H1 (cell line): ENCODE measurements around the gene MAP3K3. TPM values are rescaled to one million over a fixed set of nuclear protein-coding genes. Genes with fewer than 3 reads are reported as not detected.

ENCODE experiments used
- CTCF ChIA-PET: fragments of 300-600 bp; sonication (Branson Sonifier 250); formaldehyde crosslinking; loops from one replicate; lab custom pipeline; 2021; ENCODE audit not compliant: partially characterized antibody; lab: Charles Lee
- POLR2A ChIA-PET: fragments of 300-600 bp; sonication (Branson Sonifier 250); formaldehyde crosslinking; loops from one replicate; lab custom pipeline; 2021; ENCODE audit warnings: inconsistent platforms; ENCODE audit not compliant: partially characterized antibody; lab: Charles Lee
- DNase-seq, 2 experiments: peaks; one replicate each; pipeline versions ENCODE4 v3.0.0 to v3.0.0-alpha.2; 2010 to 2022; ENCODE audit warnings: low spot score in 2 of 2, low read depth in 1 of 2, mixed read lengths in 1 of 2
- FAIRE-seq: peaks from 2 replicates; lab custom pipeline; 2011; peaks lifted over from hg19 to GRCh38; lab: Jason Lieb, UNC
- H2AFZ ChIP-seq: 2 replicates; pipeline ENCODE4 v1.8.1; 2012; ENCODE audit warnings: low read length, inconsistent platforms
- H2AK5ac ChIP-seq: 2 replicates; pipeline ENCODE4 v1.6.1; 2013; ENCODE audit warnings: low read depth, low read length
- H2BK120ac ChIP-seq: replicated peaks from 2 replicates; pipeline ENCODE3; 2013; ENCODE audit warnings: low read depth, low read length, inconsistent platforms
- H2BK12ac ChIP-seq: 2 replicates; pipeline ENCODE4 v1.6.1; 2013; ENCODE audit warnings: low read depth, low read length
- H2BK15ac ChIP-seq: 2 replicates; pipeline ENCODE4 v1.6.1; 2013; ENCODE audit warnings: low read length
- H2BK20ac ChIP-seq: 2 replicates; pipeline ENCODE4 v1.6.1; 2013; ENCODE audit warnings: low read length
- H2BK5ac ChIP-seq: 2 replicates; pipeline ENCODE4 v1.6.1; 2013; ENCODE audit warnings: low read depth, low read length
- H3K14ac ChIP-seq: 2 replicates; pipeline ENCODE4 v1.6.1; 2013; ENCODE audit warnings: inconsistent platforms; ENCODE audit not compliant: insufficient read length
- H3K18ac ChIP-seq: 2 replicates; pipeline ENCODE4 v1.6.1; 2013; ENCODE audit warnings: low read length; ENCODE audit errors: extremely low read depth
- H3K23ac ChIP-seq: 2 replicates; pipeline ENCODE4 v1.6.1; 2013; ENCODE audit warnings: inconsistent platforms; ENCODE audit not compliant: insufficient read length
- H3K23me2 ChIP-seq: 2 replicates; pipeline ENCODE4 v1.6.1; 2013; ENCODE audit warnings: low read depth, low read length
- H3K27ac ChIP-seq: 2 replicates; pipeline ENCODE4 v1.6.1; 2011; ENCODE audit warnings: low read depth, low read length, inconsistent platforms
- H3K27me3 ChIP-seq, 4 experiments: replicated peaks in 1 of 4; 1 replicate in 1 of 4; 2 replicates in 3 of 4; pipeline versions ENCODE4 v1.6.1 to v1.8.1; 2011 to 2013; ENCODE audit warnings: low read length in 3 of 4, mild to moderate bottlenecking in 3 of 4, inconsistent platforms in 2 of 4, mixed read lengths in 2 of 4, moderate library complexity in 1 of 4; ENCODE audit not compliant: control insufficient read depth in 3 of 4, insufficient read depth in 3 of 4; ENCODE audit errors: extremely low read depth in 1 of 4
- H3K36me3 ChIP-seq, 4 experiments: 2 replicates each; pipeline versions ENCODE4 v1.6.1 to v1.8.1; 2011 to 2013; ENCODE audit warnings: mild to moderate bottlenecking in 4 of 4, low read length in 3 of 4, moderate library complexity in 2 of 4, control low read depth in 1 of 4, inconsistent platforms in 1 of 4; ENCODE audit not compliant: insufficient read depth in 4 of 4, control insufficient read depth in 2 of 4
- H3K4ac ChIP-seq: replicated peaks from 2 replicates; pipeline ENCODE3; 2013; ENCODE audit warnings: low read length, low read depth, mixed read lengths, inconsistent platforms; ENCODE audit not compliant: insufficient read length
- H3K4me1 ChIP-seq, 4 experiments: replicated peaks in 1 of 4; 1 replicate in 1 of 4; 2 replicates in 3 of 4; pipeline versions ENCODE4 v1.6.1 to v1.8.1; 2011 to 2013; ENCODE audit warnings: low read length in 3 of 4, inconsistent platforms in 2 of 4, mixed read lengths in 1 of 4; ENCODE audit not compliant: insufficient read depth in 4 of 4, control insufficient read depth in 3 of 4
- H3K4me2 ChIP-seq, 2 experiments: 2 replicates each; pipeline versions ENCODE4 v1.6.1 to v1.8.1; 2011 to 2013; ENCODE audit warnings: low read depth in 2 of 2, low read length in 2 of 2, control low read depth in 1 of 2, inconsistent platforms in 1 of 2, mild to moderate bottlenecking in 1 of 2; ENCODE audit not compliant: insufficient read depth in 1 of 2
- H3K4me3 ChIP-seq, 4 experiments: fragments of 200-600, 300-600 bp in 1 of 4; sonication (generic), shearing (Covaris generic), sonication (Bioruptor Twin) in 1 of 4; 2 replicates each; pipeline versions ENCODE4 v1.5.1 to v1.8.1; 2011 to 2016; ENCODE audit warnings: low read length in 4 of 4, low read depth in 3 of 4, control low read depth in 2 of 4, inconsistent platforms in 2 of 4, mild to moderate bottlenecking in 2 of 4, mixed read lengths in 1 of 4, moderate library complexity in 1 of 4; ENCODE audit not compliant: insufficient read depth in 2 of 4; ENCODE audit errors: extremely low read depth in 1 of 4
- H3K56ac ChIP-seq: replicated peaks from 2 replicates; pipeline ENCODE3; 2013; ENCODE audit warnings: low read depth, mild to moderate bottlenecking, mixed read lengths, low read length, inconsistent platforms; ENCODE audit not compliant: insufficient read length
- H3K79me1 ChIP-seq: 2 replicates; pipeline ENCODE4 v1.6.1; 2013; ENCODE audit warnings: low read depth, low read length, control low read depth
- H3K79me2 ChIP-seq, 2 experiments: 2 replicates each; pipeline versions ENCODE4 v1.6.1 to v1.8.1; 2012 to 2013; ENCODE audit warnings: low read length in 2 of 2, mild to moderate bottlenecking in 2 of 2, inconsistent platforms in 1 of 2; ENCODE audit not compliant: insufficient read depth in 2 of 2, control insufficient read depth in 1 of 2
- H3K9ac ChIP-seq, 4 experiments: replicated peaks in 1 of 4; 1 replicate in 1 of 4; 2 replicates in 3 of 4; pipeline versions ENCODE4 v1.6.1 to v1.8.1; 2011 to 2013; ENCODE audit warnings: low read depth in 3 of 4, low read length in 3 of 4, control low read depth in 2 of 4, mild to moderate bottlenecking in 2 of 4, moderate library complexity in 2 of 4, inconsistent platforms in 1 of 4; ENCODE audit errors: extremely low read depth in 1 of 4
- H3K9me3 ChIP-seq, 2 experiments: 2 replicates each; pipeline versions ENCODE4 v1.6.1 to v1.8.1; 2012 to 2013; ENCODE audit warnings: mild to moderate bottlenecking in 2 of 2, moderate library complexity in 2 of 2, control low read depth in 1 of 2, inconsistent platforms in 1 of 2, low read depth in 1 of 2, low read length in 1 of 2, mixed read lengths in 1 of 2; ENCODE audit not compliant: insufficient read depth in 2 of 2
- H4K20me1 ChIP-seq, 2 experiments: replicated peaks in 1 of 2; 2 replicates each; pipeline versions ENCODE3 to v1.8.1; 2011 to 2013; ENCODE audit warnings: inconsistent platforms in 2 of 2, low read length in 2 of 2, mild to moderate bottlenecking in 1 of 2; ENCODE audit not compliant: insufficient read depth in 2 of 2, control insufficient read depth in 1 of 2
- H4K5ac ChIP-seq: 2 replicates; pipeline ENCODE4 v1.6.1; 2013; ENCODE audit warnings: low read length, low read depth, mixed read lengths, inconsistent platforms; ENCODE audit not compliant: insufficient read length
- H4K8ac ChIP-seq: 2 replicates; pipeline ENCODE4 v1.8.0; 2013; ENCODE audit warnings: mild to moderate bottlenecking, moderate library complexity, low read length, inconsistent platforms; ENCODE audit not compliant: insufficient read depth; ENCODE audit errors: extremely low read depth
- H4K91ac ChIP-seq: replicated peaks from 2 replicates; pipeline ENCODE3; 2013; ENCODE audit warnings: low read length, mixed read lengths, inconsistent platforms; ENCODE audit not compliant: insufficient read length
- ATF3 ChIP-seq: IDR thresholded peaks from 2 replicates; pipeline ENCODE4 v1.6.1; 2011; ENCODE audit warnings: low read depth, mild to moderate bottlenecking, low read length; ENCODE audit not compliant: insufficient read depth
- CBX8 ChIP-seq: fragments of 300-800, 300-1000 bp; sonication (generic); IDR thresholded peaks from 2 replicates; pipeline ENCODE4 v1.7.1; 2016; ENCODE audit warnings: low read depth, low read length, borderline replicate concordance
- KDM5A ChIP-seq: fragments of 200-600 bp; IDR thresholded peaks from 2 replicates; pipeline ENCODE4 v1.7.1; 2012; ENCODE audit warnings: mild to moderate bottlenecking, low read length, inconsistent platforms, mixed read lengths
- TAF7 ChIP-seq: optimal IDR thresholded peaks from 2 replicates; pipeline ENCODE3; 2011; ENCODE audit warnings: low read depth, mild to moderate bottlenecking, inconsistent platforms, low read length, moderate library complexity, borderline replicate concordance
- TCF12 ChIP-seq: IDR thresholded peaks from 2 replicates; pipeline ENCODE4 v1.6.1; 2011; ENCODE audit warnings: low read depth, mild to moderate bottlenecking, low read length
- WGBS, 2 experiments: shearing (Covaris generic) in 1 of 2; methylation state at CpG; one replicate each; pipeline versions ENCODE4 v1.1.6 to v1.1.7; 2013 to 2015; ENCODE audit warnings: low lambda C conversion rate in 2 of 2, mixed read lengths in 2 of 2, inconsistent platforms in 1 of 2, low coverage in 1 of 2, missing lambda C conversion rate in 1 of 2; ENCODE audit not compliant: insufficient replicate concordance in 2 of 2, insufficient coverage in 1 of 2, insufficient read length in 1 of 2; ENCODE audit errors: extremely low coverage in 1 of 2, missing lambda C conversion rate in 1 of 2; 5-methylcytosine and 5-hydroxymethylcytosine counted together
- polyA plus RNA-seq, 7 experiments: library from polyadenylated mRNA; depleted of rRNA in 3 of 7; stranded (reverse) in 5 of 7; unstranded in 2 of 7; fragments of >200 nt in 5 of 7; fragments of 200-250 nt in 2 of 7; gene quantifications; 1 replicate in 5 of 7; 2 replicates in 1 of 7; 4 replicates in 1 of 7; pipeline versions ENCODE4 v1.2.1 to v1.2.3, GENCODE V29; 2011 to 2013; ENCODE audit warnings: missing spikeins in 2 of 7, mixed read lengths in 2 of 7
- total RNA-seq: library from RNA; stranded (reverse); fragmentation: NEBNext Ultra II Directional; extraction: Animal tissue kit (Norgen Biotek cat#: 25700); gene quantifications from 2 replicates; pipeline ENCODE4 v1.2.1, GENCODE V29; 2021

MAP3K3 gene
- total and polyA plus RNA-seq, 2 of the 8 experiments (the other 6 are each of a cell fraction or from before 2014, with no cell fraction given), result 10.3 to 21.0 TPM

- no peak overlapping the region for H2BK5ac ChIP-seq
- no peak overlapping the region for H2BK120ac ChIP-seq
- H2BK15ac ChIP-seq, result no peak overlapping the region
- H3K9ac ChIP-seq, result no peak overlapping the region; a peak in 1 of 7 replicates
- no peaks in the 10 kb centered on the region for H3K23me2 ChIP-seq
- no peaks in the 10 kb centered on the region for H3K9me3 ChIP-seq
- H3K79me1 ChIP-seq, result no peaks in the 10 kb centered on the region
- no peaks in the 10 kb centered on the region; a peak in 1 of 8 replicates for H3K36me3 ChIP-seq
- CTCF ChIA-PET, result interaction anchor here (0.6 to 1.4 kb wide), 2 partner anchors 18 to 137 kb away, joined by 3 read pairs; no protein-coding TSS in a partner anchor
- POLR2A ChIA-PET, result no interaction called here
- H3K4ac ChIP-seq, result no peak overlapping the region
- H2BK20ac ChIP-seq, result no peak overlapping the region
- no peak overlapping the region for H3K27ac ChIP-seq
- H3K4me1 ChIP-seq, result peaks cover 0 to under 1% (median 0%) of the 10 kb centered on the region in 4 experiments; a peak in 1 of 7 replicates
- H3K79me2 ChIP-seq, result no peaks in the 10 kb centered on the region
- no peaks in the 10 kb centered on the region for H4K20me1 ChIP-seq
- FAIRE-seq (no peak), DNase-seq (no peak)
- no peaks in the 10 kb centered on the region for H3K27me3 ChIP-seq
- TF ChIP-seq CBX8 (no peak), ATF3 (no peak), KDM5A (no peak), TAF7 (no peak), TCF12 (no peak)
- H2AFZ ChIP-seq, result no peak overlapping the region
- 89% methylated on average over 4 of the region's 4 CpGs; no CpG with 5 or more reads in 1 of the 2 experiments for WGBS, 2 experiments
- no peak overlapping the region for H3K4me3 ChIP-seq
- H4K5ac ChIP-seq, result no peak overlapping the region
- no peak overlapping the region for H3K18ac ChIP-seq
- H4K8ac ChIP-seq, result no peak overlapping the region
- no peak overlapping the region for H3K14ac ChIP-seq
- no peak overlapping the region for H2BK12ac ChIP-seq
- H3K23ac ChIP-seq, result no peak overlapping the region
- no peak overlapping the region for H4K91ac ChIP-seq
- no peak overlapping the region for H3K56ac ChIP-seq
- H3K4me2 ChIP-seq, result no peak overlapping the region
- H2AK5ac ChIP-seq, result no peak overlapping the region
Measured at GRCh38 chr17:63641692-63642448, 19.7 kb downstream of the MAP3K3 start.
